Endodermal cell (in vitro differentiated cells): ENCODE measurements around the gene KIAA0513. TPM values are rescaled to one million over a fixed set of nuclear protein-coding genes. Genes with fewer than 3 reads are reported as not detected.
A peak's percentile ranks its signal among the peaks of the same experiment; 100 is the strongest.

ENCODE experiments used
- DNase-seq: peaks from one replicate; pipeline ENCODE4 v3.0.0-alpha.2; 2017
- H3K27ac ChIP-seq: 2 replicates; pipeline ENCODE4 v1.5.1; 2013; ENCODE audit warnings: mild to moderate bottlenecking, low read depth, low read length, moderate library complexity
- H3K27me3 ChIP-seq: 2 replicates; pipeline ENCODE4 v1.6.1; 2013; ENCODE audit warnings: mild to moderate bottlenecking, low read length, moderate library complexity; ENCODE audit not compliant: insufficient read depth, control insufficient read depth, poor library complexity, severe bottlenecking
- H3K36me3 ChIP-seq: 2 replicates; pipeline ENCODE4 v1.7.0; 2013; ENCODE audit warnings: mild to moderate bottlenecking, low read length, moderate library complexity; ENCODE audit not compliant: control insufficient read depth, insufficient read depth
- H3K4me1 ChIP-seq: one replicate; pipeline ENCODE4 v1.7.0; 2013; ENCODE audit warnings: low read length; ENCODE audit not compliant: control insufficient read depth, insufficient read depth
- H3K4me3 ChIP-seq: 2 replicates; pipeline ENCODE4 v1.5.1; 2013; ENCODE audit warnings: mild to moderate bottlenecking, low read length, moderate library complexity
- H3K9ac ChIP-seq: 2 replicates; pipeline ENCODE4 v1.6.1; 2013; ENCODE audit warnings: mild to moderate bottlenecking, low read length, moderate library complexity; ENCODE audit not compliant: poor library complexity, severe bottlenecking; ENCODE audit errors: extremely low read depth
- H3K9me3 ChIP-seq: 2 replicates; pipeline ENCODE4 v1.6.1; 2013; ENCODE audit warnings: mild to moderate bottlenecking, low read length, moderate library complexity; ENCODE audit not compliant: control insufficient read depth
- H3K27ac Mint-ChIP-seq: 2 replicates; pipeline ENCODE4 v1.8.0; 2020; ENCODE audit warnings: mixed read lengths
- H3K27me3 Mint-ChIP-seq: 2 replicates; pipeline ENCODE4 v1.8.0; 2021; ENCODE audit warnings: mild to moderate bottlenecking, mixed read lengths; ENCODE audit not compliant: insufficient read depth
- H3K36me3 Mint-ChIP-seq: 2 replicates; pipeline ENCODE4 v1.8.0; 2020; ENCODE audit warnings: low read depth, mixed read lengths
- H3K4me1 Mint-ChIP-seq: 2 replicates; pipeline ENCODE4 v1.8.0; 2020; ENCODE audit warnings: mixed read lengths
- H3K4me3 Mint-ChIP-seq: 2 replicates; pipeline ENCODE4 v1.8.0; 2020; ENCODE audit warnings: mild to moderate bottlenecking, moderate library complexity, mixed read lengths
- H3K9me3 Mint-ChIP-seq: 2 replicates; pipeline ENCODE4 v1.8.0; 2020; ENCODE audit warnings: mild to moderate bottlenecking, mixed read lengths
- CTCF ChIP-seq: fragments of 200-600 bp; sonication (generic); conservative IDR thresholded peaks from 2 replicates; pipeline ENCODE4 v1.5.0; 2021; ENCODE audit warnings: antibody characterized with exemption, mild to moderate bottlenecking
- WGBS, 2 experiments: methylation state at CpG; one replicate each; pipeline versions ENCODE4 v1.1.5 to v1.1.7; 2013; ENCODE audit warnings: missing lambda C conversion rate in 2 of 2, mixed read lengths in 1 of 2; ENCODE audit not compliant: insufficient coverage in 1 of 2, insufficient read length in 1 of 2; 5-methylcytosine and 5-hydroxymethylcytosine counted together
- total RNA-seq, 2 donors: library from RNA; stranded (reverse); fragmentation: NEBNext Ultra II Directional in 1 of 2; extraction: Animal tissue kit (Norgen Biotek cat#: 25700) in 1 of 2; gene quantifications; 2 replicates in 1 of 2; 3 replicates in 1 of 2; pipeline ENCODE4 v1.2.1, GENCODE V29; 2021

The KIAA0513 gene
- total RNA-seq, 2 donors from 2014 or later: 9.2 to 16.0 TPM

DNA sequence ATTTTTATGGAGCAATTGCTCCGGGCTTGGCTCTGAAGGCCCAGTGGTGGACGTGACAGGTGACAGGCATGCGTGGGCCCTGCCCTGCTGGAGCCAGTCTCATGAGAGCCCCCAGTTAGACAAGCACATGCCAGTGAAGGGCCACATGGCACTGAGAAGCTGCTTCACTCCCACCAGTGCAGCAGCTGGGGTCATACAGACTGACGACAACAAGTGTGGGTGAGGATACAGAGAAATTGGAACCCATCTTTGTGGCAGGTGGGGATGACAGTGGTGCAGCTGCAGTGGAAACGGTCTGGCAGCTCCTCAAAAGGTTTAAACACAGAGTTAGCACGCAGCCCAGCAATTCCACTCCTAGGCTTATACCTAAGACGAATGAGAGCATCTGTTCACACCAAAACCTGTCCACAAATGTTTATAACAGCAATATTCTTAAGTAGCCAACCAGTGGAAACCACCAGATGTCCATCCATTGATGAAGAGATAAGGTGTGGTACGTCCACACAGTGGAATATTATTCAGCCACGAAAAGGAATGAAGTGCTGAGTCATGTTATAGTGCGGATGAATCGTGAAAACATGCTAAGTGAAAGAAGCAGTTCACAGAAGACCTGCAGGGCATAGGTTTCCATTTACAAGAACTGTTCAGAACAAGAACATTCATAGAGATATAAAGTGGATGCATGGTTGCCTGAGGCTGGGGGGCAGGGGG is 97.2 kb downstream of the KIAA0513 start:
- no peaks in the 10 kb centered on the region for H3K36me3 Mint-ChIP-seq
- 91 to 96% methylated on average over 9 to 11 of the region's 11 CpGs for WGBS, 2 experiments
- H3K27ac Mint-ChIP-seq: no peak overlapping the region

GRCh38 chr16:85125570-85126393 is 98.2 kb downstream of the KIAA0513 start:
- Histone ChIP-seq H3K9ac (no peak overlapping the region), H3K27ac (no peak overlapping the region)
- no peak overlapping the region for H3K4me3 Mint-ChIP-seq

More for the DNA sequence above, 97.2 kb downstream of the KIAA0513 start:
- Histone ChIP-seq H3K27ac (no peak overlapping the region), H3K9ac (no peak overlapping the region), H3K4me1 (peaks cover 3% of the 10 kb centered on the region), H3K36me3 (no peaks in the 10 kb centered on the region), H3K27me3 (no peaks in the 10 kb centered on the region), H3K9me3 (no peaks in the 10 kb centered on the region), H3K4me3 (no peak overlapping the region)
- Mint-ChIP-seq H3K4me3 (no peak overlapping the region), H3K4me1 (peaks cover 11% of the 10 kb centered on the region), H3K27me3 (no peaks in the 10 kb centered on the region), H3K9me3 (no peaks in the 10 kb centered on the region)
- no peak for DNase-seq
- TF ChIP-seq CTCF: no peak

DNA sequence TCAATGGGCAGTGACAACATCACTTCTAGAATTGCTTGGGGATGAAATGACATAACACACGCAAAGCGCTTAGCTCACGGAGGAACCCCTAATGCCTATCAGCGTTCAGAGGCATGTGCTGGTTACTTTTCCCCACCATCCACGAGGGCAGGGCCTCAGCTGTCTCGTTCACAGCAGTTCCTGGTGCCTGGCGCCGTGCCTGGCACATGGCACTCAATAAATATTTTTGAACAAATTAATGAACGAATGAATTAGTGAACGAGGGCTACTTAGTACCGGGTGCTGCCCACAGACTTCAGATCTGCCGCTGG is 98.8 kb downstream of the KIAA0513 start:
- peaks cover 8% of the 10 kb centered on the region for H3K4me1 Mint-ChIP-seq
- no peak overlapping the region for H3K4me3 Mint-ChIP-seq
- no peaks in the 10 kb centered on the region for H3K36me3 Mint-ChIP-seq
- H3K36me3 ChIP-seq: no peaks in the 10 kb centered on the region
- H3K4me1 ChIP-seq: peaks cover 3% of the 10 kb centered on the region
- H3K27me3 ChIP-seq: no peaks in the 10 kb centered on the region
- H3K9me3 ChIP-seq: no peaks in the 10 kb centered on the region
- no peak overlapping the region for H3K9ac ChIP-seq
- no peak for TF ChIP-seq CTCF
- H3K9me3 Mint-ChIP-seq: no peaks in the 10 kb centered on the region
- no peak overlapping the region for H3K4me3 ChIP-seq
- DNase-seq: no peak
- no peak overlapping the region for H3K27ac Mint-ChIP-seq
- WGBS, 2 experiments: 69 to 82% methylated on average over 11 to 12 of the region's 12 CpGs
- H3K27me3 Mint-ChIP-seq: no peaks in the 10 kb centered on the region
- peak overlapping the region; percentile 41 for H3K27ac ChIP-seq

More at GRCh38 chr16:85125570-85126393, 98.2 kb downstream of the KIAA0513 start:
- Histone ChIP-seq H3K4me1 (peaks cover 3% of the 10 kb centered on the region), H3K27me3 (no peaks in the 10 kb centered on the region), H3K9me3 (no peaks in the 10 kb centered on the region), H3K36me3 (no peaks in the 10 kb centered on the region), H3K4me3 (no peak overlapping the region)
- H3K4me1 Mint-ChIP-seq: peaks cover 8% of the 10 kb centered on the region
- no peak for DNase-seq
- H3K36me3 Mint-ChIP-seq: no peaks in the 10 kb centered on the region
- 92 to 95% methylated on average over 13 to 16 of the region's 16 CpGs for WGBS, 2 experiments
- no peak overlapping the region for H3K27ac Mint-ChIP-seq
- no peak for TF ChIP-seq CTCF
- H3K9me3 Mint-ChIP-seq: no peaks in the 10 kb centered on the region
- H3K27me3 Mint-ChIP-seq: no peaks in the 10 kb centered on the region
